ENCODE results near the gene GCNT4.

DNA sequence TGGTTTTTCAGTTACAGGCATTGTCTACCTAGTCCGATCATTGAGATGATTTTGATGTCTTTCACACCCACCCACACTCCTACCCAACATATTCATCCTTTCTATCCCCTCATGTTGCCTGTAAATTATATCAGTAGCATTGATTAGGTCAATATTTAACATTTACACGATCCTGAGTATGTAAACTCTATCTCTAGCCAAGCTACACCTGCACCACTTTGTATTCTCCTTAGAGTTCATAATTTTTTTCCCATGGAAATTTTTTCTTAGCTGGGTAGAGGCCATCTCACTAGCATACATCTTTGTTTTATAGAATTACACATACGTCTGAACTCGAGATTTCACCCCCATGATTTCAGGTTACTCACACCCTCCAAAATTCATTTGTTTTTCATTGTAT, 30.6 kb downstream of the GCNT4 start:
- TF ChIP-seq, protein P1, sequence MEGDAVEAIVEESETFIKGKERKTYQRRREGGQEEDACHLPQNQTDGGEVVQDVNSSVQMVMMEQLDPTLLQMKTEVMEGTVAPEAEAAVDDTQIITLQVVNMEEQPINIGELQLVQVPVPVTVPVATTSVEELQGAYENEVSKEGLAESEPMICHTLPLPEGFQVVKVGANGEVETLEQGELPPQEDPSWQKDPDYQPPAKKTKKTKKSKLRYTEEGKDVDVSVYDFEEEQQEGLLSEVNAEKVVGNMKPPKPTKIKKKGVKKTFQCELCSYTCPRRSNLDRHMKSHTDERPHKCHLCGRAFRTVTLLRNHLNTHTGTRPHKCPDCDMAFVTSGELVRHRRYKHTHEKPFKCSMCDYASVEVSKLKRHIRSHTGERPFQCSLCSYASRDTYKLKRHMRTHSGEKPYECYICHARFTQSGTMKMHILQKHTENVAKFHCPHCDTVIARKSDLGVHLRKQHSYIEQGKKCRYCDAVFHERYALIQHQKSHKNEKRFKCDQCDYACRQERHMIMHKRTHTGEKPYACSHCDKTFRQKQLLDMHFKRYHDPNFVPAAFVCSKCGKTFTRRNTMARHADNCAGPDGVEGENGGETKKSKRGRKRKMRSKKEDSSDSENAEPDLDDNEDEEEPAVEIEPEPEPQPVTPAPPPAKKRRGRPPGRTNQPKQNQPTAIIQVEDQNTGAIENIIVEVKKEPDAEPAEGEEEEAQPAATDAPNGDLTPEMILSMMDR (IDR thresholded peaks at IDR 0.05 in 4 of 5, conservative IDR thresholded peaks at IDR 0.05 in 1 of 5): no peak
- TF ChIP-seq POLR2A (IDR thresholded peaks at IDR 0.05): no peak

All from gastrocnemius medialis (tissue), 4 donors.